ENCODE data around the gene HRC. TPM values are rescaled to one million over a fixed set of nuclear protein-coding genes. Genes with fewer than 3 reads are reported as not detected.

HRC gene
- polyA plus RNA-seq, 1 experiment, result not detected

- H3K27ac ChIP-seq (ENCODE audit: low read depth, low read length), result no peak overlapping the region
- TF ChIP-seq CTCF (IDR thresholded peaks at IDR 0.05; ENCODE audit: low read depth, low read length), result no peak
- ChIA-PET CTCF (interaction anchor here (0.9 to 2.3 kb wide), 3 partner anchors 14 to 114 kb away, joined by 3 to 11 read pairs (median 3); no protein-coding TSS in a partner anchor), POLR2A (interaction anchor here (0.5 to 0.6 kb wide), 2 partner anchors 8 to 728 kb away, joined by 3 read pairs; no protein-coding TSS in a partner anchor)
- no peaks in the 10 kb centered on the region for H3K9me3 ChIP-seq (ENCODE audit: control insufficient read depth, insufficient read depth, low read length)
- no peak for DNase-seq (ENCODE audit: low read depth, low spot score)
- H3K27me3 ChIP-seq (ENCODE audit: control insufficient read depth, insufficient read depth, low read length), result no peaks in the 10 kb centered on the region
- H3K4me3 ChIP-seq (ENCODE audit: low read depth, low read length), result no peak overlapping the region
Observed at GRCh38 chr19:49111218-49111998, 43.8 kb downstream of the HRC start.

GRCh38 chr19:49110567-49110966 is 44.6 kb downstream of the HRC start:
- Histone ChIP-seq H3K27me3 (ENCODE audit: control insufficient read depth, insufficient read depth, low read length) (no peaks in the 10 kb centered on the region), H3K27ac (ENCODE audit: low read depth, low read length) (no peak overlapping the region), H3K4me3 (ENCODE audit: low read depth, low read length) (no peak overlapping the region), H3K9me3 (ENCODE audit: control insufficient read depth, insufficient read depth, low read length) (no peaks in the 10 kb centered on the region)
- DNase-seq (ENCODE audit: low read depth, low spot score), result no peak
- ChIA-PET CTCF (interaction anchor here (0.9 to 2.3 kb wide), 2 partner anchors 13 to 88 kb away, joined by 3 to 11 read pairs; no protein-coding TSS in a partner anchor), POLR2A (no interaction called here)
- TF ChIP-seq CTCF (IDR thresholded peaks at IDR 0.05; ENCODE audit: low read depth, low read length), result no peak

GRCh38 chr19:49109569-49110233 is 45.5 kb downstream of the HRC start:
- DNase-seq (ENCODE audit: low read depth, low spot score), result no peak
- H3K27me3 ChIP-seq (ENCODE audit: control insufficient read depth, insufficient read depth, low read length), result no peaks in the 10 kb centered on the region
- H3K4me3 ChIP-seq (ENCODE audit: low read depth, low read length), result no peak overlapping the region
- no peak overlapping the region for H3K27ac ChIP-seq (ENCODE audit: low read depth, low read length)
- TF ChIP-seq CTCF (IDR thresholded peaks at IDR 0.05; ENCODE audit: low read depth, low read length), result no peak
- ChIA-PET CTCF (interaction anchor here (1.4 to 2.3 kb wide), 2 partner anchors 12 kb away, joined by 5 to 11 read pairs; no protein-coding TSS in a partner anchor), POLR2A (interaction anchor here (0.6 kb wide), 2 partner anchors 22 to 156 kb away, joined by 3 read pairs; no protein-coding TSS in a partner anchor)
- no peaks in the 10 kb centered on the region for H3K9me3 ChIP-seq (ENCODE audit: control insufficient read depth, insufficient read depth, low read length)

- Histone ChIP-seq H3K27me3 (ENCODE audit: control insufficient read depth, insufficient read depth, low read length) (no peaks in the 10 kb centered on the region), H3K27ac (ENCODE audit: low read depth, low read length) (no peak overlapping the region), H3K9me3 (ENCODE audit: control insufficient read depth, insufficient read depth, low read length) (no peaks in the 10 kb centered on the region), H3K4me3 (ENCODE audit: low read depth, low read length) (no peak overlapping the region)
- no peak for TF ChIP-seq CTCF (IDR thresholded peaks at IDR 0.05; ENCODE audit: low read depth, low read length)
- ChIA-PET CTCF (interaction anchor here (0.6 to 1.4 kb wide), 2 partner anchors 12 to 18 kb away, joined by 4 to 5 read pairs; no protein-coding TSS in a partner anchor), POLR2A (interaction anchor here (0.6 kb wide), 2 partner anchors 157 to 399 kb away, joined by 3 read pairs; no protein-coding TSS in a partner anchor)
- no peak for DNase-seq (ENCODE audit: low read depth, low spot score)
Observed at GRCh38 chr19:49109051-49109450, 46.1 kb downstream of the HRC start.
